Heart left ventricle (tissue), 16 donors: ENCODE measurements around the gene WBP1L. TPM values are rescaled to one million over a fixed set of nuclear protein-coding genes. Genes with fewer than 3 reads are reported as not detected.
A peak's percentile ranks its signal among the peaks of the same experiment; 100 is the strongest.

Experiments used
- ATAC-seq, 4 donors: fragments of 200-7000 bp; cut with Tn5 transposase; one replicate each; pipeline ENCODE4 v1.9.1; 2020 to 2022; ENCODE audit warnings: moderate library complexity in 4 of 4, mild to moderate bottlenecking in 3 of 4, moderate number of reproducible peaks in 1 of 4
- DNase-seq, 5 donors: peaks; one replicate each; pipeline ENCODE4 v3.0.0-alpha.2; 2020
- H3K27ac ChIP-seq, 12 donors: fragments of 200-600 bp; sonication (generic) in 4 of 12; one replicate each; pipeline versions ENCODE4 v1.5.0 to v1.8.0; 2016 to 2022; ENCODE audit warnings: mild to moderate bottlenecking in 2 of 12
- H3K27me3 ChIP-seq, 9 donors: fragments of 200-600 bp; sonication (generic) in 2 of 9; one replicate each; pipeline versions ENCODE4 v1.5.1 to v1.8.0; 2016 to 2022; ENCODE audit warnings: mild to moderate bottlenecking in 3 of 9
- H3K36me3 ChIP-seq, 9 donors: fragments of 200-600 bp; sonication (generic) in 2 of 9; one replicate each; pipeline versions ENCODE4 v1.5.0 to v1.8.0; 2018 to 2022; ENCODE audit warnings: mild to moderate bottlenecking in 2 of 9
- H3K4me1 ChIP-seq, 12 donors: fragments of 200-600 bp; sonication (generic) in 4 of 12; one replicate each; pipeline versions ENCODE4 v1.5.0 to v1.8.0; 2016 to 2022; ENCODE audit warnings: mild to moderate bottlenecking in 3 of 12
- H3K4me3 ChIP-seq, 12 donors: fragments of 200-600 bp; sonication (generic) in 4 of 12; one replicate each; pipeline versions ENCODE4 v1.5.0 to v1.8.0; 2017 to 2022; ENCODE audit warnings: mild to moderate bottlenecking in 9 of 12, moderate library complexity in 4 of 12
- H3K9me3 ChIP-seq, 12 donors: fragments of 200-600 bp; sonication (generic) in 4 of 12; one replicate each; pipeline versions ENCODE4 v1.5.0 to v1.8.0; 2016 to 2022; ENCODE audit warnings: mild to moderate bottlenecking in 1 of 12
- CTCF ChIP-seq, 12 donors: fragments of 200-600 bp; sonication (generic) in 4 of 12; IDR thresholded peaks; one replicate each; pipeline versions ENCODE4 v1.5.0 to v1.8.0; 2018 to 2022; ENCODE audit warnings: antibody characterized with exemption in 12 of 12, mild to moderate bottlenecking in 5 of 12
- POLR2A ChIP-seq, 2 donors: fragments of 450-650 bp; IDR thresholded peaks; one replicate each; pipeline ENCODE4 v1.6.1; 2017; ENCODE audit warnings: antibody characterized with exemption in 2 of 2, mild to moderate bottlenecking in 2 of 2, moderate library complexity in 2 of 2
- WGBS, 4 donors: extraction: QIAGEN DNeasy Blood & Tissue Kit in 2 of 4; methylation state at CpG; one replicate each; pipeline versions ENCODE4 v1.1.5 to v1.1.7; 2013 to 2018; 5-methylcytosine and 5-hydroxymethylcytosine counted together
- intact Hi-C, 10 donors: fragments of 100-400 bp; cut with DNase I; formaldehyde crosslinking; loops; one replicate each; pipeline versions ENCODE4 v1.11.1 to v1.14.2; 2022
- polyA plus RNA-seq, 2 donors: library from polyadenylated mRNA; stranded (reverse); fragments of 200-250 nt; gene quantifications; one replicate each; pipeline ENCODE4 v1.2.3, GENCODE V29; 2013
- total RNA-seq, 9 donors: library from RNA; depleted of rRNA in 2 of 9; stranded (reverse); fragments of >200 nt in 2 of 9; fragmentation: NEBNext Ultra II Directional in 3 of 9; extraction: Animal tissue kit (Norgen Biotek cat#: 25700) in 3 of 9; gene quantifications; one replicate each; pipeline versions ENCODE4 v1.1.0 to v1.2.4, GENCODE V29; 2016 to 2023
- donor health status: ischemic (EF 13 %, LVEDD 7.1; RV severe dilation, severe dysfunction).
- donor health status: healthy with polysubstance abuse.
- donor health status: DM: no; HTN: yes; CAD: no.
- donor health status: DM: no; HTN: no; CAD: no.
- donor health status: ischemic (EF 25% LVEDD 6.9; RV normal size, moderate dysfunction).
- donor health status: ischemic (EF 25% LVEDD 5.7; RV mildly dilated, moderate dysfunction).
- donor health status: healthy.
- donor health status: DM: yes; HTN: yes; CAD: no.
- donor health status: ischemic (EF 35%, LVEDD 5.7; RV mildly dilated, moderate dysfunction).
- donor health status: nonischemic (EF 11% LVEDD 7.7; RV severe dilation, severe dysfunction).
- donor health status: DM: yes; HTN: yes; CAD: no.
- donor health status: PGD.
- donor health status: ischemic (EF 29% LVEDD 5.4; RV normal size, mild dysfunction).
- donor health status: nonischemic (EF 23%, LVEDD 6.1; RV moderate dilation, normal function).

WBP1L gene
- total and polyA plus RNA-seq, 11 donors = 10.7 to 75.1 (median 27.6) TPM

- H3K36me3 ChIP-seq = peaks cover 0 to 20% (median 3%) of the 10 kb centered on the region in 9 donors
- H3K27me3 ChIP-seq = no peaks in the 10 kb centered on the region
- no peaks in the 10 kb centered on the region for H3K9me3 ChIP-seq
- no peak for ATAC-seq
- H3K4me1 ChIP-seq = peaks cover 0 to 79% (median 38%) of the 10 kb centered on the region in 12 donors
- DNase-seq = no peak
- H3K27ac ChIP-seq = peak overlapping the region in 2 of 12 donors; percentile 17 to 57
- TF ChIP-seq CTCF (IDR thresholded peaks at IDR 0.05) (no peak), POLR2A (IDR thresholded peaks at IDR 0.05) (no peak)
- no peak overlapping the region for H3K4me3 ChIP-seq
- 60 to 86% (median 77%) methylated on average over 7 of the region's 7 CpGs for WGBS, 4 donors
- intact Hi-C loops = no loop called here
Measured at GRCh38 chr10:102765336-102765735, 21.6 kb downstream of the WBP1L start.

DNA sequence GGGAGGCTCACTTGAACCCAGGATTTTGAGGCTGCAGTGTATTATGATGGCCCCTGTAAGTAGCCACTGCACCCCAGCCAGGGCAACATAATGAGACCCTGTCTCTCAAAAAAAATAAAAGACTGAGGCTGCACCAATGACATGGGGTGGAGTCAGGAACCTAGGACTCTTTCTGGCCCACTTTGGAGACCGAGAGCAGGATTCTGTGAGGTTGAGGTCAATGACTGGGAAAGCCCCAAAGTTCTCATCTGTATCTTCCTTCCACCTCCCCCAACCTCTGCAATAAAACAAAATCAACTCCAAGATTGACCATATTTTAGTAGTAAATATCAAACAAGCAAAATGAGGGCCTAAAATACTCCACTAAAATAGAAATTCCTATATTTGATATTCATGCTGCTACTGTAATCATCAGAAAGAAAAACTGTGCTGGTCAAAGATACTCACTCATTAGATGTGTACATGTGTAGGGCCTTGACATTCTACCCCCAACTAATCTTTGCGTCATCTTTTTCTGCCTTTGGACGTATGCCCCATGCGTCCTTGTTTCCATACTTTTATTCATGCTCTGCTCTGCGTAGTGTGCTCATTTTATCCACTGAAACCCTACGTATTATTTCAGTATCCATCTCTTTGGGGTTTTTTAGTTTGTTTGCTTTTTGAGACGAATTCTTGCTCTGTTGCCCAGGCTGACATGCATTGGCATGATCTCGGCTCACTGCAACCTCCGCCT lies 23.8 kb downstream of the WBP1L start:
- intact Hi-C loops = no loop called here
- WGBS, 4 donors = 89 to 93% (median 91%) methylated on average over 9 of the region's 9 CpGs
- DNase-seq (no peak), ATAC-seq (no peak)
- TF ChIP-seq CTCF (IDR thresholded peaks at IDR 0.05) (no peak), POLR2A (IDR thresholded peaks at IDR 0.05) (no peak)
- H3K9me3 ChIP-seq = no peaks in the 10 kb centered on the region
- peaks cover 0 to 87% (median 42%) of the 10 kb centered on the region in 12 donors for H3K4me1 ChIP-seq
- H3K36me3 ChIP-seq = peaks cover 0 to 20% (median 3%) of the 10 kb centered on the region in 9 donors
- H3K4me3 ChIP-seq = no peak overlapping the region
- no peak overlapping the region for H3K27ac ChIP-seq
- H3K27me3 ChIP-seq = no peaks in the 10 kb centered on the region

GRCh38 chr10:102769375-102770107 lies 25.8 kb downstream of the WBP1L start:
- ATAC-seq (no peak), DNase-seq (no peak)
- 68 to 75% (median 70%) methylated on average over 7 of the region's 7 CpGs for WGBS, 4 donors
- Histone ChIP-seq H3K9me3 (no peaks in the 10 kb centered on the region), H3K36me3 (peaks cover 0 to 12% (median 3%) of the 10 kb centered on the region in 9 donors), H3K4me3 (no peak overlapping the region), H3K27me3 (no peaks in the 10 kb centered on the region), H3K27ac (peak overlapping the region in 3 of 12 donors; percentile 5 to 53 (median 26)), H3K4me1 (peaks cover 3 to 87% (median 49%) of the 10 kb centered on the region in 12 donors)
- intact Hi-C loops = no loop called here
- TF ChIP-seq CTCF (IDR thresholded peaks at IDR 0.05) = no peak
- TF ChIP-seq POLR2A (IDR thresholded peaks at IDR 0.05) = no peak

DNA sequence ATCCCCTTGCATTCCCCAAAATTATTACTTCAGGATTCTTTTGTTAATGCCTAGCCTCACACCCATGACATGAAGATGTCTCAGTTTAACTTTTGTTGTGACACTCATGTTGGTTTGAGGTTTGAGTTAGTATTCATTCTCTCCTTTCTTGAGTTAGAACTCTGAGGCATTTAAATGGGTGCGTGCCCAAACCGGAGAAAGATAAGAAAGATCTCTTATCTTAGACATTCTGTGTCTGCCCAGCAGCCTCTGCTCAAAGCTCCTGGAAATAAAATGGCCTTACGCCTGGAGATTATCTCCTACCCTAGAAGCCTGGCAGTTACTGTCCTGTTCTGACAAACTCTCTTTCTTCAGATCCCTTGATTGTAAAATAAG lies 26.3 kb downstream of the WBP1L start:
- intact Hi-C loops = no loop called here
- no peak overlapping the region for H3K4me3 ChIP-seq
- 61 to 71% (median 67%) methylated on average over 3 of the region's 3 CpGs for WGBS, 4 donors
- TF ChIP-seq CTCF (IDR thresholded peaks at IDR 0.05) (no peak), POLR2A (IDR thresholded peaks at IDR 0.05) (no peak)
- no peak for DNase-seq
- H3K4me1 ChIP-seq = peaks cover 3 to 87% (median 49%) of the 10 kb centered on the region in 12 donors
- peaks cover 0 to 10% (median 3%) of the 10 kb centered on the region in 9 donors for H3K36me3 ChIP-seq
- H3K27ac ChIP-seq = peak overlapping the region in 5 of 12 donors; percentile 1 to 53 (median 26)
- ATAC-seq = no peak
- H3K27me3 ChIP-seq = no peaks in the 10 kb centered on the region
- H3K9me3 ChIP-seq = no peaks in the 10 kb centered on the region
